Breast epithelium (tissue), 4 donors: ENCODE data around the gene MUC5AC. TPM values are rescaled to one million over a fixed set of nuclear protein-coding genes. Genes with fewer than 3 reads are reported as not detected.

Source experiments
- DNase-seq, 2 donors: peaks; one replicate each; pipeline ENCODE4 v3.0.0-alpha.2; 2019; ENCODE audit warnings: low spot score in 2 of 2
- H3K27ac ChIP-seq, 2 donors: fragments of 200-600 bp; sonication (generic) in 1 of 2; one replicate each; pipeline ENCODE4 v1.5.1; 2016 to 2019; ENCODE audit warnings: mild to moderate bottlenecking in 1 of 2
- H3K27me3 ChIP-seq, 2 donors: fragments of 200-600 bp; sonication (generic) in 1 of 2; one replicate each; pipeline versions ENCODE4 v1.5.1 to v1.6.0; 2017 to 2019; ENCODE audit warnings: control low read depth in 1 of 2, mild to moderate bottlenecking in 1 of 2
- H3K36me3 ChIP-seq: fragments of 200-600 bp; one replicate; pipeline ENCODE4 v1.5.1; 2019
- H3K4me1 ChIP-seq, 2 donors: fragments of 200-600 bp; sonication (generic); one replicate each; pipeline ENCODE4 v1.5.1; 2016 to 2019; ENCODE audit warnings: control low read depth in 1 of 2
- H3K4me3 ChIP-seq, 3 donors: fragments of 200-600 bp; sonication (generic); 1 replicate in 2 of 3; 2 replicates in 1 of 3; pipeline ENCODE4 v1.5.1; 2016 to 2019; ENCODE audit warnings: mild to moderate bottlenecking in 3 of 3, moderate library complexity in 2 of 3
- H3K9me3 ChIP-seq, 2 donors: fragments of 200-600 bp; sonication (generic) in 1 of 2; one replicate each; pipeline ENCODE4 v1.5.1; 2016 to 2019; ENCODE audit warnings: control low read depth in 1 of 2
- POLR2A ChIP-seq: fragments of 450-650 bp; IDR thresholded peaks from one replicate; pipeline ENCODE4 v1.6.1; 2016; ENCODE audit warnings: antibody characterized with exemption, mild to moderate bottlenecking, moderate library complexity
- POLR2AphosphoS5 ChIP-seq, 3 donors: sonication (generic); formaldehyde crosslinking; IDR thresholded peaks; one replicate each; pipeline ENCODE4 v1.6.1; 2017; ENCODE audit warnings: antibody characterized with exemption in 3 of 3
- intact Hi-C: fragments of 100-400 bp; cut with DNase I; formaldehyde crosslinking; loops from one replicate; pipeline ENCODE4 v1.15.1; 2023; ENCODE audit warnings: low total_unique reads
- total RNA-seq, 3 donors: library from RNA; depleted of rRNA; stranded (reverse); fragments of >200 nt; gene quantifications; one replicate each; pipeline ENCODE4 v1.1.0, GENCODE V29; 2016
- TF ChIP-seq, protein P1 (sequence below), 3 donors: fragments of 450-650 bp; IDR thresholded peaks; one replicate each; pipeline ENCODE4 v1.5.1; 2016 to 2017; ENCODE audit warnings: antibody characterized with exemption in 3 of 3, mild to moderate bottlenecking in 3 of 3, moderate library complexity in 3 of 3

MUC5AC gene
- total RNA-seq, 3 donors from 2014 or later: not detected

DNA sequence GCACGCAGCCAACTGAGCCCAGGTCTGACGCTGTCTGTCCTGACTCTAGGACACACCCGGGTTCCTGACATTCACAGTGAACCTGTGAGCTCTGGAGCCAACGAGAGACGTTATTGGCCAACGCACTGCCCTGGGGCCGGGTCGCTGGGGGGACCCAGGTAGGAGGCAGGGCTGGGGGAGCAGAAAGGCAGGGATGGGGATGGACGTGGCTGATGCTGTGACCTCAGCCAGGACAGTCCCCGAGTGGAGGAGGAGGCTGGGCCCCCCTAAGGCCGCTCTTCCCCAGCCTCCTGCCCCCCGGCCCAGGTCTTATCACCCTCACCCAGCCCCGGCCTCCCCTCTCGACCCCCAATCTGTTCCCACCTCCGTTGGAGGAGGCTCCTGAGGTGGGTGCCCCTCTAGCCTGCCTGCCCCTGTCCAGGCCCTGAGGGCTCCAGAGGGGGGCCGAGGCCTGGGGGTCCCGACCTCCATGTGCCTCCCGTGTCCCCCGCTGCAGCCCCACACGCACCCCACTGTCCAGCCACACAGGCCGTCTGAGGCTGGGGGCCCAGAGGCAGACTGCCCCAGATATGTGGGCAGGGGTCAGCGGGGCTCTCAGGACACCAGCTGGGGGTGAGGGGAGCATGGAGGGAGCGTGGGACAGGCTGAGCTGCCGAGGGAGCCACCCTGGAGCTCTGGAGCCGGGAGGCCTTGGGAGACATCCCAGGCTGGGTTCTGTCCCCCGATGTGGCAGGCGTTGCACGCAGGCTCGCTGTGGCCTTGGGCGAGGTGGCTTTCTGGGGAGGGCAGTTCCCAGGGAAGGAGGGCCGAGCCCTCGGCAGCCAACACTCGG is 29.2 kb upstream of the MUC5AC start:
- Histone ChIP-seq H3K27ac (no peak overlapping the region), H3K4me3 (no peak overlapping the region), H3K9me3 (no peaks in the 10 kb centered on the region), H3K4me1 (no peaks in the 10 kb centered on the region), H3K36me3 (no peaks in the 10 kb centered on the region), H3K27me3 (peaks cover 0 to 39% of the 10 kb centered on the region in 2 donors)
- intact Hi-C loops: no loop called here
- no peak for TF ChIP-seq POLR2A
- TF ChIP-seq, protein P1, sequence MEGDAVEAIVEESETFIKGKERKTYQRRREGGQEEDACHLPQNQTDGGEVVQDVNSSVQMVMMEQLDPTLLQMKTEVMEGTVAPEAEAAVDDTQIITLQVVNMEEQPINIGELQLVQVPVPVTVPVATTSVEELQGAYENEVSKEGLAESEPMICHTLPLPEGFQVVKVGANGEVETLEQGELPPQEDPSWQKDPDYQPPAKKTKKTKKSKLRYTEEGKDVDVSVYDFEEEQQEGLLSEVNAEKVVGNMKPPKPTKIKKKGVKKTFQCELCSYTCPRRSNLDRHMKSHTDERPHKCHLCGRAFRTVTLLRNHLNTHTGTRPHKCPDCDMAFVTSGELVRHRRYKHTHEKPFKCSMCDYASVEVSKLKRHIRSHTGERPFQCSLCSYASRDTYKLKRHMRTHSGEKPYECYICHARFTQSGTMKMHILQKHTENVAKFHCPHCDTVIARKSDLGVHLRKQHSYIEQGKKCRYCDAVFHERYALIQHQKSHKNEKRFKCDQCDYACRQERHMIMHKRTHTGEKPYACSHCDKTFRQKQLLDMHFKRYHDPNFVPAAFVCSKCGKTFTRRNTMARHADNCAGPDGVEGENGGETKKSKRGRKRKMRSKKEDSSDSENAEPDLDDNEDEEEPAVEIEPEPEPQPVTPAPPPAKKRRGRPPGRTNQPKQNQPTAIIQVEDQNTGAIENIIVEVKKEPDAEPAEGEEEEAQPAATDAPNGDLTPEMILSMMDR (IDR thresholded peaks at IDR 0.05): no peak
- no peak for TF ChIP-seq POLR2AphosphoS5 (IDR thresholded peaks at IDR 0.05)
- peak in 1 of 2 donors; percentile 45 for DNase-seq

DNA sequence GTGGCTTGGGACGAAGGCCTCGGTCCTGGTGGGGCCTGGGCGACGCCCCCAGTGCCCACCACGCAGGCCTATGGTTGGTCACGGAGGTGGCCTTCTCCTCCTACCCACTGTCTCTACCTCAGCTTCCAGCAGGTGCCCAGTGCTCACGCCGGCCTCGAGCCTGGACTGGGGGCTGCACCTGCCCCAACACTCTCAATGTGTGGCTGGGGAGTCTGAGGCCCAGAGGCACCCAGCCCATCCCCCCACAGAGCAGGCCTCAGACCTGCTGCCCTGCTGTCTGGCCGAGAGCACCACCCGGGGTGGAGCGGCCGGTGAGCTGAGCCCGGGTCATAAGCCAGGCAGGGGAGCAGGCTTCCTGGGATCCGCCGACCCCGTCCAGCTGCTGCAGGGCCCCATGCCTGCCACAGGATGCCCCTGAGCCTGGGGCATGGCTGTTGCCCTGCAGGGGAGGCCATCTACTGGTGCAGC is 28.6 kb upstream of the MUC5AC start:
- TF ChIP-seq POLR2A: no peak
- TF ChIP-seq, protein P1 (IDR thresholded peaks at IDR 0.05): no peak
- TF ChIP-seq POLR2AphosphoS5 (IDR thresholded peaks at IDR 0.05): no peak
- no peak overlapping the region for H3K4me3 ChIP-seq
- H3K27me3 ChIP-seq: peaks cover 0 to 39% of the 10 kb centered on the region in 2 donors
- H3K4me1 ChIP-seq: no peaks in the 10 kb centered on the region
- peaks cover 0 to 6% of the 10 kb centered on the region in 2 donors for H3K9me3 ChIP-seq
- intact Hi-C loops: no loop called here
- H3K36me3 ChIP-seq: no peaks in the 10 kb centered on the region
- DNase-seq: no peak
- H3K27ac ChIP-seq: no peak overlapping the region

DNA sequence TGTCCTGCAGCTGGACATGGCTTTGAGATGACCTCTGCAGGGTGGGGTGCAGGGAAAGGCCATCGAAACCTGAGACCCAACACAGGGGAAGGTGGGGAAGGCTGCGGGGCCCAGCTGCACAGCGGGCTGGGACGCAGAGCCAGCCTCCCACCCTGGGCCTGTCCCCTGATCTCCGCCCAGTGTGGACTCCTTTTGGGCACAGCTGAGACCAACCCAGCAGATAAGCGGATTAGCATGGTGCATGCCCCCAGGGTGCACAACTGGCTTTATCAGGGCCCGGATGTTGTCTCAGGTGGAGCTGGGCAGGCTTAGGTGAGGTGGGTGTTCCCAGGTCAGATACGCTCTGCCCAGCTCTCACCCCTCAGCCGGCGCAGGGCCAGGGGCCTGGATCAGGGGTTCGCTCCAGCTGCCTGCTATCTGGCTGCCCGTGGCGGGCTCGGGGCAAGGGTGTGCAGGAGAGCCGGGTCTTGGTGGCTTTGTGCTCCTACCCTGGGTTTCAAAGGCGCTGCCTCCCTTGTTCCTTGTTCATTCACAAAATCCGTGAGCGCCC is 28.1 kb upstream of the MUC5AC start:
- TF ChIP-seq POLR2A (no peak), POLR2AphosphoS5 (IDR thresholded peaks at IDR 0.05) (no peak)
- TF ChIP-seq, protein P1 (IDR thresholded peaks at IDR 0.05): no peak
- no peak for DNase-seq

DNA sequence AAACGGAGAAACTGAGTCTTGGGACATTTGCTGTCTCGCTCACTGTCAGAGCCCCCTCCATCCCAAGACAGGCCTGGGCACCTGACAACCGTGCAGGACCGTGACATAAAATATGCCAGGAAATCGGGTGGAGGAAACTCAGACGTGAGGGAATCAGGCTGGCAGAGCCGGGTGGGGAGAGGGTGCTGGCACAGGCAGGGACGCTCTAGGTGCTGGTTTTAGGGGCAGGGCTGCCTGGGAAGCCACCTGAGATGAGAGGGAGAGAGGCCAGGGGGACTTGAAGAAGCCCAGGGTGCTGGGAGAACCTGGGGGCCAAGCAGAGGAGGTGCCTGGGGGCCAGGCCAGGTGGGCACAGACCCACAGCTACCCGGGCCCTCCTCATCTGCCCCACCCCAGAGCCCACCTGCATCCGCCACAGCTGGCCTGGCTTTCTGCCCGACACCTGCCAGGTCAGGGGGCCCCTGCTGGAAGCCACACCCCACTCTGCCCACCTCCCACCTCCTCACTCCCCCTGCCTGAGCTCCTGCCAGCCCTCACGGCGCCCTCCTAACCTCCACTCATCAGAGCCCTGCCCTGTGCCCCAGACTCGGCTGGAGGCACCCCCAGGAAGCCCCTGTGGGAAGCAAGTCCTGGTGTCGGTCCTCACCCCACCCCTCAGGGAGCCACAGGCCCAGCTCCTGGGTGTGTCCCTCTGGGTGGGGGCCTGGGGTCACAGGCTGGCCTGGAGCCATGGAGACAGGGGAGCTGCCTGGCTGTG is 27.3 kb upstream of the MUC5AC start:
- peak in 1 of 2 donors; percentile 43 for DNase-seq
- Histone ChIP-seq H3K27me3 (peaks cover 0 to 39% of the 10 kb centered on the region in 2 donors), H3K27ac (no peak overlapping the region), H3K4me3 (no peak overlapping the region), H3K4me1 (no peaks in the 10 kb centered on the region), H3K9me3 (peaks cover 0 to 17% of the 10 kb centered on the region in 2 donors), H3K36me3 (no peaks in the 10 kb centered on the region)
- intact Hi-C loops: no loop called here
- TF ChIP-seq POLR2AphosphoS5 (IDR thresholded peaks at IDR 0.05) (no peak), POLR2A (no peak)
- TF ChIP-seq, protein P1 (IDR thresholded peaks at IDR 0.05): no peak

More for the DNA sequence above, 28.1 kb upstream of the MUC5AC start:
- intact Hi-C loops: no loop called here
- Histone ChIP-seq H3K4me1 (no peaks in the 10 kb centered on the region), H3K9me3 (peaks cover 0 to 10% of the 10 kb centered on the region in 2 donors), H3K36me3 (no peaks in the 10 kb centered on the region), H3K27ac (no peak overlapping the region), H3K4me3 (no peak overlapping the region), H3K27me3 (peaks cover 0 to 39% of the 10 kb centered on the region in 2 donors)
